ENCODE results near the gene F5.

GRCh38 chr1:169511316-169512005 is 74.8 kb downstream of the F5 start:
- no peak for TF ChIP-seq CTCF (IDR thresholded peaks at IDR 0.05)
- no peak for TF ChIP-seq POLR2A (IDR thresholded peaks at IDR 0.05)
